GM21423 (cell line): ENCODE measurements around the gene RCCD1.

ENCODE experiments used
- ATAC-seq: cut with Tn5 transposase; IDR thresholded peaks from one replicate; pipeline ENCODE4 v1.9.1; 2021; ENCODE audit warnings: mild to moderate bottlenecking, moderate library complexity; ENCODE audit not compliant: unreplicated experiment

Gene RCCD1

GRCh38 chr15:90962021-90962420 is 7.3 kb downstream of the RCCD1 start:
- no peak for ATAC-seq

GRCh38 chr15:90966262-90966661 is 11.6 kb downstream of the RCCD1 start:
- no peak for ATAC-seq

GRCh38 chr15:90967206-90967605 is 12.5 kb downstream of the RCCD1 start:
- no peak for ATAC-seq

GRCh38 chr15:90968434-90968833 is 13.8 kb downstream of the RCCD1 start:
- ATAC-seq: no peak

GRCh38 chr15:90970274-90970673 is 15.6 kb downstream of the RCCD1 start:
- no peak for ATAC-seq

- ATAC-seq: no peak
These were observed 17.4 kb downstream of the RCCD1 start for GRCh38 chr15:90972133-90972532.

GRCh38 chr15:90974216-90974615 is 19.5 kb downstream of the RCCD1 start:
- no peak for ATAC-seq

- ATAC-seq: no peak
These were observed 24.9 kb downstream of the RCCD1 start for GRCh38 chr15:90979582-90979981.

GRCh38 chr15:90981681-90982080 is 27.0 kb downstream of the RCCD1 start:
- peak; percentile 69 for ATAC-seq

- ATAC-seq: no peak
These were observed 27.5 kb downstream of the RCCD1 start for GRCh38 chr15:90982135-90982534.

GRCh38 chr15:90986790-90987507 is 32.3 kb downstream of the RCCD1 start:
- ATAC-seq: peak; percentile 39

GRCh38 chr15:90987561-90988141 is 33.0 kb downstream of the RCCD1 start:
- no peak for ATAC-seq

- ATAC-seq: no peak
These were observed 33.6 kb downstream of the RCCD1 start for GRCh38 chr15:90988296-90988695.

- no peak for ATAC-seq
These were observed 34.5 kb downstream of the RCCD1 start for GRCh38 chr15:90989040-90989768.

- ATAC-seq: no peak
These were observed 35.8 kb downstream of the RCCD1 start for GRCh38 chr15:90990446-90990845.

GRCh38 chr15:90991587-90992285 is 37.1 kb downstream of the RCCD1 start:
- no peak for ATAC-seq

GRCh38 chr15:90994059-90994416 is 39.4 kb downstream of the RCCD1 start:
- ATAC-seq: peak; percentile 12

GRCh38 chr15:90994417-90995311 is 40.0 kb downstream of the RCCD1 start, which contains the start of gene PRC1:
Gene PRC1, minus strand, starts transcription at chr15:90994535. Its CDS starts 118 bp downstream, at chr15:90994417.
- ATAC-seq: peak; percentile 96

GRCh38 chr15:90998737-90999136 is 44.1 kb downstream of the RCCD1 start:
- no peak for ATAC-seq

- no peak for ATAC-seq
These were observed 46.5 kb downstream of the RCCD1 start for GRCh38 chr15:91001209-91001608.
